Right lung (tissue), 5 donors: ENCODE data around the gene HPS1. TPM values are rescaled to one million over a fixed set of nuclear protein-coding genes. Genes with fewer than 3 reads are reported as not detected.

Experiments
- DNase-seq, 2 donors: peaks; one replicate each; pipeline ENCODE4 v3.0.0-alpha.2; 2013
- polyA plus RNA-seq, 5 donors: library from polyadenylated mRNA; unstranded; fragments of 120-200 nt; gene quantifications; one replicate each; pipeline versions ENCODE4 v1.2.1 to v1.2.3, GENCODE V29; 2013; ENCODE audit warnings: inconsistent platforms in 1 of 5, low replicate concordance in 1 of 5; ENCODE audit not compliant: insufficient read length in 5 of 5, insufficient read depth in 1 of 5

HPS1 gene
- polyA plus RNA-seq, 5 donors, result 28.8 to 41.6 (median 35.8) TPM

DNA sequence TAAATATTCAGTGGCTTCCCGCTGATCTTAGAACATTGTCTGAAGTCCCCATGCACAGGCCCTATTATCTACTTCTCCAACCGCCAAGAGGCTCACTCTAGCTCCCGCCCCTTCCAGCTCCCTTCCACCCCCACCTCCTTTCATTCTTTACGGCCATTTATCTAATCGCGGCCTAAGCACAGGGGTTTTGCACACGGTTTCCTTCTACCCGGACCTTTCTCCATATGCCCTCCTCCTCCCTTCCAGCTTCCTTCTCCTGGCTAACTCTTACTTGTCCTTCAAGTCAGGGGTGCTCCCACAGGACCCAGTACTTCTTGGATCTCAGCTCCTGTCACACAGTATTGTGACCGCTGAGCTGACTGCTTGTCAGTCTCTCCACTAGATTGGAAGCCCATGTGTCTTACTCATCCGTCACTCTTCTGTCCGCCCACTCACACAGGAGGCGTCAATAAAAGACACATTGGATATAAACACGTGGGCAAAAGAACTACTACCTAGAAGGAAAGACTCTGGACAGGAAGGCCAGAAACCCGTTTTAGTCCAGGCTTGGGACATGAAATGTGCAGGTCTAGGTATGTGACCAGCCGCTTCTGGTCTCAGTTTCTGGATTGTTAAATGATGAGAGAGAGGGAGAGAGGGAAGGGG, 20.2 kb upstream of the HPS1 start:
- DNase-seq, result peak in 1 of 2 donors; percentile 19

DNA sequence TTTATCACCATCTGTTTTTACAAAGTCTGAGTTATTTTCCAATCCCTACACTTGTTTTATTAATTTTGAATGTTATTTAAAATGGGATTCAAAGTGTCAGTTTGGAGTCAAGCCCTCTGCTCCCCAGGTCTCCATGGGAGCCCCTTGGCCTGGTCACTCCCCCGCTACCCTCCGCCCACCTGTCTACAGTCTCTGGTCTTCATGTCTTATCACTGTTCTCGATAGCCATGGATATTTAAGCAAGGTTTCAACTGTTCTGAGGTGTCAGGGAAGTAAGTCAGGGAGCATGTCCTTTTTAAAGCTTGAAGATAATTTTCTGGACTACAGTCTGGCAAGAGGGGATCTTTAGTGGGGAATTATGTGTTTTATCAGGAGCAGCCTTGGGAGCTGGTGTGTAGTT, 19.1 kb upstream of the HPS1 start:
- DNase-seq, result no peak

DNA sequence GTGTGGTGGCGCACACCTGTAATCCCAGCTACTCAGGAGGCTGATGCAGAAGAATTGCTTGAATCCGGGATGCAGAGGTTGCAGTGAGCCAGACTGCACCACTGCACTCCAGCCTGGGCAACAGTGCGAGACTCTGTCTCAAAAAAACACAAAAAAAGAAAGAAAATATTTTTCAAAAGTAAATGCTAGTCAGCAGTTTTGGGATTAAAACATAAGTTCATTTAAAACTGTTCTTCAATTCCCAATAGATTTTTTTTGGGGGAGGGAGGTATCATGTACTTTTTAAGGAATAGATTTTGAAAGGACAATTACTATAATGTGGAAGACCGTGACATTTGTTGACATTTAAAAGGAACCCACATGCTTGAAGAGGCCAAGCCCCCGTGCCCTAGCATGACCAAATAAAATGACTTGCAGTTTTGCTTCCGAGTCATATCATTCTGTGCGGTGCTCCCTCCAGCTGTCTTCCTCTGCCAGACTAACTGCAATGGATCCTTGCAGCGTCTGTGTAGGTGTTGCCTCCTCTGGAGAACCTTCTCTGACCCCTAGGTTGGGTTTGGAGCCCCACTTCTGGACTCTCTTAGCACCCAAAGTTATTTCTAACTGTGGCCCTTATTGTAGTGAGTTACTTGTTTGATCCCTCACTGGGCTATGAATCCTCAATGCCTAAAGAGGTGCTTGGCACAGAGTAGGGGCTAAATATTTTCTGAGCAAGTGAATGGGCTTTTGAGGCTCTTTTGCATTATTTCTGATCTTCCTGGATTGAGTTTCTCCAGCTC, 17.4 kb upstream of the HPS1 start:
- no peak for DNase-seq

DNA sequence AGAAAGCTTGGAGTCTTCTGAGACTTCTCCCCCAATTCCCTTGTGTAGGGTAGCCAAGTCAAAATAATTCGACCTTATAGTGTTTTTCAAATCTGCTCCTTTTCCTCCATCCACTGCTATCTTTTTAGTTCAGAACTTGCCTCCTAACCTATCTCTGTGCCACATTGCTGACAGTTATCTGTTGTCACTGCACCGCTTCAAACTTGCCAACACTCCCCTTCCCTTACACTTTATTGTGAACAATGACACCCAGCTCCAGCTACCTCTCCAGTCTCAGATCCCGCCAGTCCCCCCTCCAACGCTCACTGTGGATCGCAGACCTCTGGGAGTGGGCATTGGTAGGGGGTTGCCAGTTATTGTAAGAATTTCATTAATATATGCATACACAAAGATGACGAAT, 16.3 kb upstream of the HPS1 start:
- DNase-seq, result no peak

DNA sequence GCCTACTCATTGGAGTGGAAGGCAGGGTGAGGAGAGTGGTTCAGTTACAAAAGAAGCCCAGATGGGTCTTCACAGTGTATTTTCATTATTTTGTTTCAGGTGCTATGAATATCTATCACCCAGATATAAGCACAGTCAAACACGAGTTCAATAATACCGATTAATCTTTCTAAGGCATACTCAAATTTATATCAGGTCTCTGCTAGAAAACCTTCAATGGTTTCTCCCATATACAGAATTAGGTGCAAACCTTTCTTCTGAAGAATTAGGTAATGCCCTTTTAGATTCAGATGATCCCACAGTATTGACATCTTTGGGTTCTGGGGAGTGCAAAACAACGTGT, 14.7 kb upstream of the HPS1 start:
- DNase-seq, result no peak

DNA sequence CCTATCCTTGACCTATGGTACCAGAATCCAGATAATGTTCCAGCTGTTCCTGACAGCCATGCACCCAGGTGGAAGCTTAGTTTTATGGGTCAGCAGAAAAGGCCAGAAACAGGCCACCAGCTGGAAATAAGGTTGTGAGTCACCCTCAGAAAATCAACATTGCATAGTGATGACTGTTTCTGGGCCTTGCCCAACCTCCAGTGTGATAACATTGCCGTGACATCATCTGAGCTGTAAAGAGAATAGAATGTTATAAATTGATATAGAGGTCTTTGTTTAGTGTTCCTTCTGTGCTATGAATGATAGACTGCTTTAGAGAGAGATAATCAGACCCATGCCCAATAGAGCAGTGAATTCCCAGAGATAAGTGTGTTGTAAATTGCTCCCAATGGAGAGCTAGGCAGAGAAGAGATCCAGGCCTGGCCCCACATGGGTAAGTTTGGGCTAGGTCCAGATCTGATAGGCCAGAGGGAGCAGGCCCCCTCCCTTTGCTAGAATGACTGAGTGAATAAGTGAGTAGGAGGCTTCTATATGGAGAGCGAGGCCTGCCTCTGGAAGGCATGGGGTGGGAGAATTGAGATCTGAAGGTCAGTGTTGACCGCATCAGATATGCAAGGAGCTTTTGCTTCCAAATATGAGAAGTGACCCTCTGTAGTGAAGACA, 14.2 kb upstream of the HPS1 start:
- peak; percentile 20 to 29 for DNase-seq

DNA sequence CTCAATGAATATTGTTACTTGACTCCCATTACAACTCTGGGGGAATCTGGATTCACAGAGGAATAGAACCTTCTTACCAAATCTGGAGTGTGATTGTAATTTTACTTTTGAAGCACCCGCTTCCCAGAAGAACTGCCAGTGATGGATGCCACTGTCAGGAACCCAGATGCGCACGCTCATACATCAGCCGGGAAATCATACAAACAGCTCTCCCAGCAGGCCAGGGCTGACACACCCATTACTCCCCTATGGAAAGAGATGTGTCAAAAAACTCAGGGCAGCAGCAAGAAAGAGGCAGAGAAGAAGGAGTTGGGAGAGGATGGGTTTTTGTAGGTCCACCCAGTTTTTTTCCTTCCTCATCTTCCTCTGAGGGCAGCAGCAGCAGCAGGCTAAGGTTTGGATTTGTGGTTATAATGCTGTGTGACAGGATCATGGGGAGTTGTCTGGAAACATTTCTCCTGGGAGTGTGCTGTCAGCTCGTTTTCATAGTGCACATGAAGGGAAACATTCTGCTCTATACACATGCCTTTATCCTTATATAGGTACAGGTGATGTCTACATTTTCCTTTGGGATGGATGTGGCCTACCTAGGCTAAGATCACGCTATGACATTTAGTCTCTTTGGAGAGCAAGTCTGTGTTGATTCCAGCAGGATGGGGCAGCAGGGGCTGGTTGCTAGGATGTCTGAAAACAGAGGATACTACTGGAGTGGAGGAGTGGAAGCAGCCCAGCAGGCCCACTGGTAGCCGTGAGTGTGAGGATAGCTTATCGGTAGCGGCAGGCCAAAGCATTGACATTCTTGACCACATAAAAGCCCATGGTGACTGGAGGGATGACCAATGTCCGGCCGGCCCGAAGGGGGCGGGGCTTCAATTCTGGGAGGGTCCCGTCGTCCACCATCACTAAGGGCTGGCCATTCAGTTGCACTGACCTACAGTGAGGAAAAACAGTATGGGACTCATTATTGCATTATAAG, 12.4 kb upstream of the HPS1 start:
- no peak for DNase-seq

DNA sequence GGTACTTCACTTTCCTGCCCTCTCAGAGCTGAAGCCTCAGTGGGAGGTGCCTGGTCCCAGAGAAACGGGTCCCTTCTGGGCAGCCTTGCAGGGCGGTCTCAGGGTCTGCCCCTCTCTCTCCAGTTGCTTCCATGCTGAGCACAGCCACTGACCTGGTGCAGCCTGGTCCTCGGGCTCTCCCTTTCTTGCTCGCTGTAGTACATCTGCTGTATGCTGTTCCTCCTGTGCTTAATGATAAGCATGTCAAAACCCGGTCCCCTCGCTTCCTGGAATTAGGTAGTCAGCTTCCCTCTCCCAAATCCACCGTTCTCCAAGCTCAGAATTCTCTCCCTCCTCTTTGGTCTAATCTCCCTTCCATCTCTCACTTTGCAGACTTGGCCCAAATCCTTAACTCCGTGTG, 11.0 kb upstream of the HPS1 start:
- no peak for DNase-seq

DNA sequence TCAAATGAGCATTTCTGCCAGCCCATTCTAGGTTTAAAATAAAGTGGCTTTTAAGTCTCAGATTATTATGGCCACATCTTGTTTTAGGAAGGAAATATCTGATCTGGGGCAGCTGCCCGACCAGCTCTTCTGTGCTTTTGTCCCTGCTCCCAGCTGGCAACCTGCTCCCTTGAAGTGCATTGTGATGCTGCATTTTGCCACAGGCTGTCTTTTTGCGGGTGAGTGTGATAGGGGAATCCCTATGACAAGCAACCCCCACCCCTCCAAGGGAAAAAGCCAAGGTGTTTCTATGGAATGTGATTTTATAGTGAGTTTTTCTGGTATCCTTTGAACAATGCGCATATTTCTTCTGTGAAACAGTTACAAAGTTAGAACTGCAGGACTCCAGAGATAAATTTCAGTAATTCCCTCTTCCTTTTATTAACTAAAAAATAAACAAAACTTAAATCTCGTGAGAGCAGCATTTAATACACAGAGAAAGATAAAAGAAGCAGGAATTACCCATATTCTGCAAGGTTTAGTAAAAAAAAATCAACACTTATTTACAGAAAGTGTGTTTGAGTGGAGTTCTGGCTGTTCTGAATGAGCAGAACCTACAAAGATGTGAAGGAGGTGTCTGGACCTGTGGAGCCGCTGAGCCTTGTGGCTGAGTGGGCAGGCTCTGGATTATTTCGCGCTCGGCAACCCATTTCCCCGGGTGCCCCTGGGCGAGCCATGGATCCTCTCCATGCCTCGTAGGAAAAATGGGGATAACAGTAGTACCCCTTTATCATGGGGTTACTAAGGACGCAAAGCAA, 10.1 kb upstream of the HPS1 start:
- no peak for DNase-seq

DNA sequence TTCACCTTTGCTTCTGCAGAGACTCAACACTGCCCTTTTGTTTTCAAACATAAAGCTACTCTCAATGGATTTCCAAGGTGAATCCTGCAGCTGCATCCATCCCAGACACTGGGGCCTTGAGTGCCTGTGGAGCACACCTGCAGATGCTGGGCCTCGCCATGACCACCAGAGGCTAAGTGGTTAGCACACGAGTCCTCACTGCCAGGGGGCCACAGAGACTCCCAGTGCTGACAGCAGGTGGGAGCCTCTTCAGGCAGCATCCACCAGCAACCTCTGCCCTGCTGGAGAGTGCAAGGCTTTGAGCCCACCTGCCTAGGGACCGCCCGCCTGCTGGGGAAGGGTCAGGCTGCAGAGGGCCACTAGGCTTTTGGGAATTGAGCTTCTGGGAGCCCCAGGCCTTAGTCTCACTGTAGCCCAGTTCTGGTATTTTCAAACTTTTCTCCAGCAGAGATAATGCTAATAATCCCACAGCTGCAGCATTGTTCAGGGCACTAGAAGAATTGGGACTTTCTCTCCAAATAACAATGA, 9.4 kb upstream of the HPS1 start:
- DNase-seq, result no peak

DNA sequence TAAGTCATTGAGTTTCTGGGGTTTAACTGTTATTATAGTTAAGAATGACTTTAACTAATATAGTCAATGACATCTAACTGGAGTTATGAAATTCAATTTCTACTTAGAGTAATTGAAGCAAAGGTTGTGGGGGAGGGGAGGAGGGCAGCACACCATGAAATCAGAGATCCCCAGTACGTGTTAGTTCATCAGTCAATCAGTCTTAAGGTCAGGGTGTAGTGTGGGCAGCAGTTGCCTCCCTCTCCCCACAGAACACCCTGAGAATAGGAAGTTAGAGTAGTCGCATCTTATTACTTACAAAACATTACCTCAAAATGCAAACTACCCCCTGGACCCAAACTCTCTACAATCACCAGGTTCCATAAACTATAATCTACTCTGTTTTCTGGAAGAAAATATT, 7.0 kb upstream of the HPS1 start:
- no peak for DNase-seq

DNA sequence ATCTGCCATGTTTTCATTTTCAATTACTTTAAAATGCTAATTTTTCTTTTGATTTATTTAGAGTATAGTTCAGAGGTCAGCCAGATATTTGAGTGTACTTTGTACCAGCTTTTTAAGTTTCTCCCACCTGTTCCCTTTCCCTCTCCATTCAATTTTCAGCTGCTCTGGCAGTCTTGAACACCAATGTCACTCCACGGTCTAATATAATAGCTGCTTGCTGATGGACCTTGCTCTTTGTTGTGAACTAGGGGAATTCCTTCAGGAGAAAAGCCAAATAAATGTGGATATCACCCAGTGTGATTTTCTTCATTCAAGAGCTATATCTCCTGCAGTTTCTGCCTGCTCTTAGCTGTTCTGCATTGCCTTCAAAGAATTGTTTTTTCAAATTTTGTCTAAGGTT, 3.9 kb upstream of the HPS1 start:
- DNase-seq, result no peak

DNA sequence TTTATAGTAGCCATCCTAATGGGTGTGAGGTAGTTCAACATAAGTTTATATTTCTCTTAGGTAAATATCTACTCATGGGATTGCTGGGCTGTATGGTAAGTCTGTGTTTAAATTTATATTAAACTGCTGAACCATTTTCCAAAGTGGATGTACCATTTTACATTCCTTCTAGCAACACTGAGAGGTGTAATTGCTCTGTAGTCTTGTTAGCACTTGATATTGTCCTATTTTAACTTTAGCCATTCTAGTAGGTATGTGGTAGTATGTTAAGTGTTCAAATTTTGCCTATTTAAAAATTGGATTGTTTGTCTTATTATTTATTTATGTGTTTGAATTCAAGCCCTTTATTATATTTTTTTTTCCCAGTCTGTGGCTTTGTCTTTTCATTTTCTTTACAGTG, 2.6 kb upstream of the HPS1 start:
- no peak for DNase-seq

DNA sequence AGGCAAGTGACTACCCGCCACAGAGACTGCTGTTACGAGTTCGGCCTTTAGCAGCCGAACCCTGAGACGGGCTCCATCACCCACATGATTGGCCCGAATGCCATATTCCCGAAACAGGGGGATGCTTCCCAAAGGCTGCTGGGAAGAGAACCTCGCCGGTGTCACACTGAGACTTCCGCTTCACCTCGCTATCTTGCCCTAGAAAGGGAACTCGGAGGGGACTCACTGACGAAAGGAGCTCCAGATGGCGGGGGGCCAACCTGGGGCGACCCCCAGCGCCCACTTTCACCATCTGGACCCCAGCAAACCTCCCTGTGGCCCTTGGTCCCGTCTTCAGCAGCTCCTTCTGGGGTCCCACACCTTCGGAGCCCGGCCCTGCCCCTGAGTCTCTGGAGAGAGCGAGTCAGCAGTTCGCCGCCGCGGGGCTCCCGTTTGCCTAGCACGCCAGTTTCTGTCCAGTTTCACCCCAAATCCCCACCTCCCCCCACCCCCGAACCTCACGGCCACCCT, 529 bp downstream of the HPS1 start:
- DNase-seq, result peak in 1 of 2 donors; percentile 20

DNA sequence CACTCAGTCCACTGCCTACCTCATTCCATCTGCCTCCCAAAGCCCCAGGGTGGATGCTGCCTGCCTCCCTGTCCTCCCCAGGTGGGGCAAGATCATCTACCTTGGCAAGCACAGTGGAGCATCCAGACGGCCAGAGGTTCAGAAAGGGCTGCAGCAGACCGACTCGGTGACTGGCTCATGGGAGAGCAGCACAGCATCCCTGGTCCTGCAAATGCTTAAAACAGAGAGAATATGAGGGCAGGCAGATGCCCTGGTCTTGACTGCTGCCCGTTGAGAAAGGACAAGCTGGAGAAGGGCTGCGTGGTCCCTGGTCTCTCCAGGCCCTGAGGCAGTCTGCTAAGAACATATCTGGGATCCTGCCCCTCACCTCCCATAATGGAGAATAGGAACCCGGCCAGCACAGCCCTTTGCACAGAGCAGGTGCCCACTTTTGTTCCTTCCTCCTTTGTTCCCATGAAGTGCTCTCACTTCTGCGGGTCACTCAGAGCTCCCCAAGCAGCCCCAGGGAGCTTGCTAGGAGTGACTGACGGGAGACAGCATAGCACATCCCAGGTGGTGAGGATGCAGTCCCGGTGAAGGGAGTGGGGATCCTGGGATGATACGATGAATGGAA, 1.4 kb downstream of the HPS1 start:
- DNase-seq, result no peak

DNA sequence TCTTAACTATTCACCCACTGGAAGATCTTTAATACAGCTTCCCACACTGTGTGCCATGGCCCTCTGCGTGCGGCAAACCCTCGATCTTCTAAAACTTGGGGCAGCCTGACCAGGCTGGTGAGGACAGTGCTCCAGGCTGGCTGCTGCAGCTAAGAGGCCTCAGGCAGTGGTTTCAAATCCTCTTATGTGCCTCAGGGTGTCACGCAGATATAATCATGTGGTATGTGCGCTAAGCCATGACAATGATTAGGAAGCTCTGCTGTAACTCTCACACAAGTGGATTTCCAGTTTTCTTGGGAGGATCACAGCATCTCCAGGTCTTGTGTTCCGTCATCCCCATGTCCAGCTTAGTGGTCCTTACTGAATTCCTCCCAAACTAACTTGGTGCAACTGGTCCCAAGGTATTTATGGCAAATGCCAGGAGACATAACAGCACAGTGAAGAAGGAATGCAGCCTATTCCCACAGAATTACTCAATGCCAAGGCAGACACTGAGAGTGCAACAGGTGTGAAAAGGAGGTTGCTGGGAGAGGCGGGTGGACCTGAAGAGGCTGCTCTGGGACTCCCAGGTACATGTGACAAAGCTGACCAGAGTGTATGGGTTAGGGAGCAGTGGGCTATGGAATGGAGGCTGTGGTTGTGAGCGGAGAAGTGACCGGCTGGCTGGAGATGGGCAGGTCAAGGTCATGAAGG, 2.3 kb downstream of the HPS1 start:
- no peak for DNase-seq

DNA sequence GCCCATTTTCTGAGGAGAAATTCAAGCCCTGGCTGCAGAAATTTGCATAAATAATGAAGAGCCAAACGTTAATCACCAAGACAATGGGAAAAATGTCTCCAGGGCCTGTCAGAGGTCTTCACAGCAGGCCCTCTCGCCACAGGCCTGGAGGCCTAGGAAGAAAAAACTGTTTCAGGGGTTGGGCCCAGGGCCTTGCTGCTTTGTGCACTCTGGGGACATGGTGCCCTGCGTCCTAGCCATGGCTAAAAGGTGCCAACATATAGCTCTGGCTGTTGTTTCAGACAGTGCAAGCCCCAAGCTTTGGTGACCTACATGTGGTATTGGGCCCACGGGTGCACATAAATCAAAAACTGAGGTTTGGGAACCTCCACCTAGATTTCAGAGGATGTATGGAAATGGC, 8.0 kb downstream of the HPS1 start:
- DNase-seq, result no peak

DNA sequence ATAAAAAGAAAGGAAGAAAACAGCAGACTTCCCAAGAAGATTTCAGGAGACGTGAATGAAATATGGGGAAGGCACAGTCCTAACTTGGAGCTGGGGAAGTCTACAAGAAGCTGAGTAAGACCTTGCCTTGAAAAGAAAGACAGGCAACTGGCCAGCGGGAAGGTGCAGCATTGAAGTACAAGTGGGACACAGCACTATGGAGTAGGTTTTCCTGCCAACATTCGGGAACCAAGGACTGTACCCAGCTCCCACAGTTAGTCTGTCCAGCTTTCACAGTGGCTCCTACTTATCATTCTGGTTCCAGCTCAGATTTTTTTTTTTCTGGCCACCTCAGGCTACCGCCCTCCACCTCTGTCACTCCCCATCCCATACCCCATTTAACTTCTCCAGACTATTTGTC, 10.0 kb downstream of the HPS1 start:
- DNase-seq, result no peak

DNA sequence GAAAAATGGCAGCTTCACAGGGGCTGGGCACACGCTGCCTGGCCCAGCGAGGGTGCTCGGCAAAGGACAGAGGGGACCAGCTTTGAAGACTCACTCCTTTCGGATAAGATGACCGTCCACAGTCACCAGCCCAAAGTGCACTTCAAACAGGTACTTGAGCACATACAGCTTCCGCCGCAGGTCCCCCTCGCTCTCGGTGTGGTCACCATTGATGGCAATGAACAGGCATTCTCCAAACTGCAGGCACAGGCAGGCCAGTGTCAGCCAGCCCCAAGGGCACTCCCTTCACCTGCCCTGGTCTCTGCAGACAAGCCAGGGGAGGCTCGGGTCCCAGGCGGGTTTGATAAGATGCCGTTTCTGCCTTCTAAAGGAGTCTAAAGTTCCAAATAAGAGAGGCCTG, 11.6 kb downstream of the HPS1 start:
- no peak for DNase-seq
